Measurements from ENCODE around the gene ZNF839. TPM values are rescaled to one million over a fixed set of nuclear protein-coding genes. Genes with fewer than 3 reads are reported as not detected.

Gene ZNF839
- polyA plus RNA-seq, 1 experiment = 9.0 TPM

- POLR2A ChIA-PET = no interaction called here
- no peak for DNase-seq (ENCODE audit: low read depth)
- Histone ChIP-seq H3K27me3 (ENCODE audit: control insufficient read depth, insufficient read depth, low read length) (no peaks in the 10 kb centered on the region), H3K36me3 (ENCODE audit: control insufficient read depth, insufficient read depth, low read length) (no peaks in the 10 kb centered on the region), H3K4me3 (ENCODE audit: low read depth, low read length) (no peak overlapping the region)
- CTCF ChIA-PET = interaction anchor here (0.6 to 0.9 kb wide), 2 partner anchors 17 to 23 kb away, joined by 3 to 4 read pairs; no protein-coding TSS in a partner anchor
- no peak for TF ChIP-seq CTCF (IDR thresholded peaks at IDR 0.05; ENCODE audit: insufficient read depth, low read depth, low read length)
Observed at GRCh38 chr14:102279282-102279681, 40.3 kb upstream of the ZNF839 start.

- CTCF ChIA-PET = no interaction called here
- H3K4me3 ChIP-seq (ENCODE audit: low read depth, low read length) = no peak overlapping the region
- POLR2A ChIA-PET = no interaction called here
- no peaks in the 10 kb centered on the region for H3K36me3 ChIP-seq (ENCODE audit: control insufficient read depth, insufficient read depth, low read length)
- H3K27me3 ChIP-seq (ENCODE audit: control insufficient read depth, insufficient read depth, low read length) = no peaks in the 10 kb centered on the region
- DNase-seq (ENCODE audit: low read depth) = peak; percentile 93
- no peak for TF ChIP-seq CTCF (IDR thresholded peaks at IDR 0.05; ENCODE audit: insufficient read depth, low read depth, low read length)
Observed at GRCh38 chr14:102279688-102280348, 39.7 kb upstream of the ZNF839 start.

GRCh38 chr14:102280376-102280962 is 39.1 kb upstream of the ZNF839 start:
- no peak overlapping the region for H3K4me3 ChIP-seq (ENCODE audit: low read depth, low read length)
- no peaks in the 10 kb centered on the region for H3K36me3 ChIP-seq (ENCODE audit: control insufficient read depth, insufficient read depth, low read length)
- peak; percentile 93 for DNase-seq (ENCODE audit: low read depth)
- POLR2A ChIA-PET = no interaction called here
- H3K27me3 ChIP-seq (ENCODE audit: control insufficient read depth, insufficient read depth, low read length) = no peaks in the 10 kb centered on the region
- TF ChIP-seq CTCF (IDR thresholded peaks at IDR 0.05; ENCODE audit: insufficient read depth, low read depth, low read length) = no peak
- CTCF ChIA-PET = interaction anchor here (0.7 kb wide), 1 partner anchor 10 kb away, joined by 3 read pairs; no protein-coding TSS in a partner anchor

GRCh38 chr14:102282751-102283465 is 36.6 kb upstream of the ZNF839 start:
- no peak overlapping the region for H3K4me3 ChIP-seq (ENCODE audit: low read depth, low read length)

More at GRCh38 chr14:102282751-102283465, 36.6 kb upstream of the ZNF839 start:
- ChIA-PET CTCF (no interaction called here), POLR2A (no interaction called here)
- TF ChIP-seq CTCF (IDR thresholded peaks at IDR 0.05; ENCODE audit: insufficient read depth, low read depth, low read length) = no peak
- Histone ChIP-seq H3K27me3 (ENCODE audit: control insufficient read depth, insufficient read depth, low read length) (no peaks in the 10 kb centered on the region), H3K36me3 (ENCODE audit: control insufficient read depth, insufficient read depth, low read length) (no peaks in the 10 kb centered on the region)
- no peak for DNase-seq (ENCODE audit: low read depth)

Measured in BJ (cell line).